ENCODE data around the gene SNX20. TPM values are rescaled to one million over a fixed set of nuclear protein-coding genes. Genes with fewer than 3 reads are reported as not detected.
A peak's percentile ranks its signal among the peaks of the same experiment; 100 is the strongest.

SNX20 gene
- total RNA-seq, 2 donors from 2014 or later, result 0.82 to 2.5 TPM

DNA sequence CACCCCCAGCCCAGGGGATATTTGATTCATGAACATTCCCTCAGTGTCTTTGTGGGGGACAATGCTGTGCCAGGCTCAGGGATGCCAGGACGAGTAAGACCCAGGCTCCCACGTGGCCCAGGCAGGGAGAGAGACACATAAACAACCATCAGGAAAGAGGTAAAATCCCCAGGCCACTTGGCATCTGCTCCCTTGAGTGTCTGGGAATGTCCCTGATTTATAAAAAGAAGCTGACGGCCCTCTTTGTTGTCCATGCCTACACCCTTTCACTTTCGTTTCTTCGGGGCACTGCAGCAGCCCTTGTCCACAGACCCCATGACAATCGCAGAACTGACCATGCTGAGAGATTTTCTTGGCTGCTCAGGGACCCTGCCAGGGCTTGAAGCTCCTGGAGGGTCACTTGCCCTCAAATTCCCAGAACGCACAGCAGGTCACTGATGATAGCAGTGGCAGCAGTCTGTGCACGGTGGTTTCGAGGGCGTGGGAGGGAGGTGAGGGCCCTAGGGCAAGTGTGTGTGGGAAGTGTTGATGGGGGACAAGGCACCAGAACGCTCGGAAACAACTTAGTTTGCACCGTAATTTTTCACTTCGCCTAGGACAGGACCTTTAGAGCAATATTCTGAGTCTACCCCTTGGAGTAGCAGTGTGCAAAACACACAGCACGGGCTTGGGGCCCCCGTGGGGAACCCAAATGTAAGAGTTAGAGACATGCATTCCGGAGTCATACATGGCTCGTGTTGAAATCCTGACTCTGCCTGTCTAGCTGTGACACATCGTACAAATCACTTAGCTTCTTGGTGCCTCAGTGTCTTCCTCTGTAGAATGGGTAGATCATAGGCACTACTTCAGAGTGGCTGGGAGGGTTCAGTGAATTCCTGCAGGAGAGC is 17.0 kb upstream of the SNX20 start:
- DNase-seq (ENCODE audit: low spot score), result peak; percentile 31
- peak overlapping the region; percentile 33 to 49 for H3K27ac ChIP-seq
- peak overlapping the region; percentile 3 to 18 for H3K4me3 ChIP-seq
- H3K36me3 ChIP-seq, result no peaks in the 10 kb centered on the region
- H3K27me3 ChIP-seq (replicated peaks; ENCODE audit: insufficient read depth), result no peaks in the 10 kb centered on the region
- no peaks in the 10 kb centered on the region for H3K4me1 ChIP-seq (replicated peaks)
- no peaks in the 10 kb centered on the region for H3K9me3 ChIP-seq
- WGBS, result 52% methylated on average over 19 of the region's 19 CpGs
- TF ChIP-seq, protein P1, sequence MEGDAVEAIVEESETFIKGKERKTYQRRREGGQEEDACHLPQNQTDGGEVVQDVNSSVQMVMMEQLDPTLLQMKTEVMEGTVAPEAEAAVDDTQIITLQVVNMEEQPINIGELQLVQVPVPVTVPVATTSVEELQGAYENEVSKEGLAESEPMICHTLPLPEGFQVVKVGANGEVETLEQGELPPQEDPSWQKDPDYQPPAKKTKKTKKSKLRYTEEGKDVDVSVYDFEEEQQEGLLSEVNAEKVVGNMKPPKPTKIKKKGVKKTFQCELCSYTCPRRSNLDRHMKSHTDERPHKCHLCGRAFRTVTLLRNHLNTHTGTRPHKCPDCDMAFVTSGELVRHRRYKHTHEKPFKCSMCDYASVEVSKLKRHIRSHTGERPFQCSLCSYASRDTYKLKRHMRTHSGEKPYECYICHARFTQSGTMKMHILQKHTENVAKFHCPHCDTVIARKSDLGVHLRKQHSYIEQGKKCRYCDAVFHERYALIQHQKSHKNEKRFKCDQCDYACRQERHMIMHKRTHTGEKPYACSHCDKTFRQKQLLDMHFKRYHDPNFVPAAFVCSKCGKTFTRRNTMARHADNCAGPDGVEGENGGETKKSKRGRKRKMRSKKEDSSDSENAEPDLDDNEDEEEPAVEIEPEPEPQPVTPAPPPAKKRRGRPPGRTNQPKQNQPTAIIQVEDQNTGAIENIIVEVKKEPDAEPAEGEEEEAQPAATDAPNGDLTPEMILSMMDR (IDR thresholded peaks at IDR 0.05), result no peak
- TF ChIP-seq POLR2A (IDR thresholded peaks at IDR 0.05) (peak; percentile 3), POLR2AphosphoS5 (IDR thresholded peaks at IDR 0.05) (peak; percentile 11)
- intact Hi-C loops (cut with DNase I), result loop anchor here (5.0 kb wide), 1 partner anchor 44 kb away; the partner anchor contains the start of gene CYLD

DNA sequence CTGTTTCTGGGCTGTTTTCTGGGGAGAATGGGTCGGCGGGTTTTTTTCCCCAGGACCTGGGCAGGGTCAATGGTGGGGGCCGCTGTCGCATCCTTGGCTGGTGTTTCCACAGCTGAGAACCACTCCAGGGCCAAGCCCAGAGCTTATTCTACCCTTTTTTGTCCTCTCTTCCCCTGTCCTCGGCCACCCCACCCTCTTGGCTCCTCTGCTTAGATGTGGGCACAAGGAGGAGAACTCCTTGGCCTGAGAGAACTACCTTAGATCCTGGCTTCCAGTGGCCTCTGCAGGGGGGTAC is 16.3 kb upstream of the SNX20 start:
- H3K27ac ChIP-seq, result peak overlapping the region; percentile 33 to 49
- H3K4me1 ChIP-seq (replicated peaks), result no peaks in the 10 kb centered on the region
- H3K27me3 ChIP-seq (replicated peaks; ENCODE audit: insufficient read depth), result no peaks in the 10 kb centered on the region
- no peak for DNase-seq (ENCODE audit: low spot score)
- no peak overlapping the region for H3K4me3 ChIP-seq
- TF ChIP-seq POLR2A (IDR thresholded peaks at IDR 0.05) (no peak), POLR2AphosphoS5 (IDR thresholded peaks at IDR 0.05) (no peak)
- TF ChIP-seq, protein P1 (IDR thresholded peaks at IDR 0.05), result no peak
- no peaks in the 10 kb centered on the region for H3K9me3 ChIP-seq
- H3K36me3 ChIP-seq, result no peaks in the 10 kb centered on the region
- WGBS, result 99% methylated on average over 5 of the region's 5 CpGs
- intact Hi-C loops (cut with DNase I), result loop anchor here (5.0 kb wide), 1 partner anchor 45 kb away; the partner anchor contains the start of gene CYLD

DNA sequence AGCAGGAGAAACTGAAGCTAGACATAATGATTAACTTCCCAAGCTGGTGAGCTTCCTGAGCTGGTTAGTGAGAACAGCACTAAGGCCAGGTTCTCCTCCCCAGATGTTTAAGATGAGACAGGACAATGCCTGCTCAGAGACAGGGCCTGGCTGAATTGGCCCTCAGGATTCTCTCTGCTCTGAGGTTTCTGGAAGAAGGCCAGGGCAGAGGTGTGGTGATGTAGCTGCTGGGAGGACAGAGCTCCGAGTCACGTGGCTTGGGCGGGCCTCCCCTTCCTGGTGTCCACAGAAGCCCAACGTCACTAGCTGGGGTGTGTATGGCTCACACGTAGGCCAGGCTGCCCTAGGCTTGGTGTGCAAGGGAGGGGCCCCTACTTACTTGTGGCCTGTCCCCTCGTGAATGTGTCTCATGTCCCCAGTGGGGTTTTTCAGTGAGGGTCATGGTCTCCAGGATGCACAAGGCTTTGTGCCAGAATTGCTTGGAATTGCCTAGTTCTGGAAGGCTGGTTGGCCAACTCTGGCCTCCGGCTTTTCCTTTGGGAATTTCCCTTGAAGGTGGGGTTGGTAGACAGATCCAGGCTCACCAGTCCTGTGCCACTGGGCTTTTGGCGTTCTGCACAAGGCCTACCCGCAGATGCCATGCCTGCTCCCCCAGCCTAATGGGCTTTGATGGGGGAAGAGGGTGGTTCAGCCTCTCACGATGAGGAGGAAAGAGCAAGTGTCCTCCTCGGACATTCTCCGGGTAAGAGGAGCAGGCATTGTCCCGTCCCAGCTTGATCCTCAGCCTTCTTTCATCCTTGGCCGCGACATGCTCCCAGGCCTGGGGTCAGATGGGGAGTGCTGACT is 15.7 kb upstream of the SNX20 start:
- no peaks in the 10 kb centered on the region for H3K4me1 ChIP-seq (replicated peaks)
- no peaks in the 10 kb centered on the region for H3K9me3 ChIP-seq
- TF ChIP-seq POLR2A (IDR thresholded peaks at IDR 0.05) (no peak), POLR2AphosphoS5 (IDR thresholded peaks at IDR 0.05) (peak; percentile 12)
- H3K27me3 ChIP-seq (replicated peaks; ENCODE audit: insufficient read depth), result no peaks in the 10 kb centered on the region
- WGBS, result 67% methylated on average over 15 of the region's 15 CpGs
- H3K27ac ChIP-seq, result peak overlapping the region; percentile 33 to 49
- H3K4me3 ChIP-seq, result no peak overlapping the region
- intact Hi-C loops (cut with DNase I), result loop anchor here (5.0 kb wide), 1 partner anchor 46 kb away; the partner anchor contains the start of gene CYLD
- H3K36me3 ChIP-seq, result no peaks in the 10 kb centered on the region
- DNase-seq (ENCODE audit: low spot score), result peak; percentile 46

DNA sequence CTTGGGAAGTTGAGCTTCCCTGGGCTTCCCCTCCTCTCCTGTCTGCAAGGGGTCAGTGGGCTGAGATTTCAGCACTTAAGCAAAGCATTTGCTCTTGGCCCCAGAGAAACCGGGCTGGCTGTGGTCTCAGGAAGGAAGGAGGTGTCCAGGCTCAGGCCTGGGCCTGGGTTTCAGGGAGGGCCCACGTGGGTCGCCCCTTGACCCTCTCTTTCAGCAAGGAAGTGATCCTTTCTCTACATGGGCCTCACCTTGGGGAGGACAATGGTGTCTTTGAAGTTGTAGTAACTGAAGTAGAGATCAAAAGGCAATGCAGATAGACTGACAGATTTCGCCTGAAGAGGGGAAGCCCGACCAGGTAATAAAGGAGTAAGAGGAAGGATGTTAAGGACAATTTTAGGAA is 15.0 kb upstream of the SNX20 start:
- no peak for DNase-seq (ENCODE audit: low spot score)
- 55% methylated on average over 5 of the region's 5 CpGs for WGBS
- no peak for TF ChIP-seq POLR2A (IDR thresholded peaks at IDR 0.05)
- no peak for TF ChIP-seq POLR2AphosphoS5 (IDR thresholded peaks at IDR 0.05)
- TF ChIP-seq, protein P1 (IDR thresholded peaks at IDR 0.05), result no peak
- Histone ChIP-seq H3K9me3 (no peaks in the 10 kb centered on the region), H3K27me3 (replicated peaks; ENCODE audit: insufficient read depth) (no peaks in the 10 kb centered on the region), H3K36me3 (no peaks in the 10 kb centered on the region), H3K4me3 (no peak overlapping the region), H3K4me1 (replicated peaks) (no peaks in the 10 kb centered on the region), H3K27ac (no peak overlapping the region)
- intact Hi-C loops (cut with DNase I), result loop anchor here (5.0 kb wide), 1 partner anchor 46 kb away; the partner anchor contains the start of gene CYLD

Data from prostate gland (tissue), 2 donors.